ENCODE results near the gene SRMS. TPM values are rescaled to one million over a fixed set of nuclear protein-coding genes. Genes with fewer than 3 reads are reported as not detected.

Gene SRMS
- total and polyA plus RNA-seq, 2 of the 13 experiments (the other 11 are each of a cell fraction or from before 2014, with no cell fraction given), result not detected

DNA sequence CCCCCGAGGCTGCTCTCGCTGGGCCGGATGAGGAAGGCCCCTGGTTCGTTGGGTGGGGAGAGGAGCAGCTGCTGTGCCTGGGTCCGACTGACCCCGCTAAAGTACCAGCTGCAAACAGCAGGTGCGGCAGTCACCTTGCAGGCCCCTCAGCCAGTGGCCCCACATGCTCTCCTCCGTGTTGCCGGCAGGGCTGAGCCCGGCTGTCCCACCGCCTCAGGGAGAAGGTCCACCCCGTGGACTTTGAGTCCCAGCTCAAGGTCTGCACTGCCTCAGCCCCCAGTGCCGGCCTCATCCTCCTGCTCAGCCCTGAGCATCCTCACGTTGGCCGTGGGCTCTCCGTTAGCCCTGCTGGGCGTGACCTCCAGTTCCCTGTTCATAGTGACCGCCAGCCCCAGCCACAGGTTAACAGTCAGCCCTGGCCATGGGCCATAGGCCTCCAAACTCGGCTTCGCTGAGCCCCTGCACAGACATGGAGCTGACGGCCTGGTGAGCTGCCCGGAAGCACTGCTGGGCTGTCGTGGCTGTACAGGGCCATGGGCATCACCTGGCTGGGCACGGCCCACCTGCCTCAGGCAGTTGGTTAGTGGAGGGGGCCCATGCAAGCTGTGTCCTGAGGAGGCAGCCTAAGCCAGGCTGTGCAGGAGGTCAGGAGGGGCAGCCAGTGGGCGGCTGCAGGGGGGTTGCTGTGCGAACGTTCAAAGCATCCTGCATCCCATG, 3.1 kb downstream of the SRMS start (continued):
- TF ChIP-seq, protein P1, sequence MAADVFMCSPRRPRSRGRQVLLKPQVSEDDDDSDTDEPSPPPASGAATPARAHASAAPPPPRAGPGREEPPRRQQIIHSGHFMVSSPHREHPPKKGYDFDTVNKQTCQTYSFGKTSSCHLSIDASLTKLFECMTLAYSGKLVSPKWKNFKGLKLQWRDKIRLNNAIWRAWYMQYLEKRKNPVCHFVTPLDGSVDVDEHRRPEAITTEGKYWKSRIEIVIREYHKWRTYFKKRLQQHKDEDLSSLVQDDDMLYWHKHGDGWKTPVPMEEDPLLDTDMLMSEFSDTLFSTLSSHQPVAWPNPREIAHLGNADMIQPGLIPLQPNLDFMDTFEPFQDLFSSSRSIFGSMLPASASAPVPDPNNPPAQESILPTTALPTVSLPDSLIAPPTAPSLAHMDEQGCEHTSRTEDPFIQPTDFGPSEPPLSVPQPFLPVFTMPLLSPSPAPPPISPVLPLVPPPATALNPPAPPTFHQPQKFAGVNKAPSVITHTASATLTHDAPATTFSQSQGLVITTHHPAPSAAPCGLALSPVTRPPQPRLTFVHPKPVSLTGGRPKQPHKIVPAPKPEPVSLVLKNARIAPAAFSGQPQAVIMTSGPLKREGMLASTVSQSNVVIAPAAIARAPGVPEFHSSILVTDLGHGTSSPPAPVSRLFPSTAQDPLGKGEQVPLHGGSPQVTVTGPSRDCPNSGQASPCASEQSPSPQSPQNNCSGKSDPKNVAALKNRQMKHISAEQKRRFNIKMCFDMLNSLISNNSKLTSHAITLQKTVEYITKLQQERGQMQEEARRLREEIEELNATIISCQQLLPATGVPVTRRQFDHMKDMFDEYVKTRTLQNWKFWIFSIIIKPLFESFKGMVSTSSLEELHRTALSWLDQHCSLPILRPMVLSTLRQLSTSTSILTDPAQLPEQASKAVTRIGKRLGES (CRISPR knock-in tag; IDR thresholded peaks at IDR 0.05; ENCODE audit: borderline replicate concordance), result no peak
- TF ChIP-seq REL (CRISPR knock-in tag; conservative IDR thresholded peaks at IDR 0.05), result no peak
- TF ChIP-seq ARNT (IDR thresholded peaks at IDR 0.05), result no peak
- TF ChIP-seq, protein P2, sequence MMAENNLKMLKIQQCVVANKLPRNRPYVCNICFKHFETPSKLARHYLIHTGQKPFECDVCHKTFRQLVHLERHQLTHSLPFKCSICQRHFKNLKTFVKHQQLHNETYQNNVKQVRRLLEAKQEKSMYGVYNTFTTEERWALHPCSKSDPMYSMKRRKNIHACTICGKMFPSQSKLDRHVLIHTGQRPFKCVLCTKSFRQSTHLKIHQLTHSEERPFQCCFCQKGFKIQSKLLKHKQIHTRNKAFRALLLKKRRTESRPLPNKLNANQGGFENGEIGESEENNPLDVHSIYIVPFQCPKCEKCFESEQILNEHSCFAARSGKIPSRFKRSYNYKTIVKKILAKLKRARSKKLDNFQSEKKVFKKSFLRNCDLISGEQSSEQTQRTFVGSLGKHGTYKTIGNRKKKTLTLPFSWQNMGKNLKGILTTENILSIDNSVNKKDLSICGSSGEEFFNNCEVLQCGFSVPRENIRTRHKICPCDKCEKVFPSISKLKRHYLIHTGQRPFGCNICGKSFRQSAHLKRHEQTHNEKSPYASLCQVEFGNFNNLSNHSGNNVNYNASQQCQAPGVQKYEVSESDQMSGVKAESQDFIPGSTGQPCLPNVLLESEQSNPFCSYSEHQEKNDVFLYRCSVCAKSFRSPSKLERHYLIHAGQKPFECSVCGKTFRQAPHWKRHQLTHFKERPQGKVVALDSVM (CRISPR knock-in tag; IDR thresholded peaks at IDR 0.05), result no peak
- TF ChIP-seq, protein P3, sequence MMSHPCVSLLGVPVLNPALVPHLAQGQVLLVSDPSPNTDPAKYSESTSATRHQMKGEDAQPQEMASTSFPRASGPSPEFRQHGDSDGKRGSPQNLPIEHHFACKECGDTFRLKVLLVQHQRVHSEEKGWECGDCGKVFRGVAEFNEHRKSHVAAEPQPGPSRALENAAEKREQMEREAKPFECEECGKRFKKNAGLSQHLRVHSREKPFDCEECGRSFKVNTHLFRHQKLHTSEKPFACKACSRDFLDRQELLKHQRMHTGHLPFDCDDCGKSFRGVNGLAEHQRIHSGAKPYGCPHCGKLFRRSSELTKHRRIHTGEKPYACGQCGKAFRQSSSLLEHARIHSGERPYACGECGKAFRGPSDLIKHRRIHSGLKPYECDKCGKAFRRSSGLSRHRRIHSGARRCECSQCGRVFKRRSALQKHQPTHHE (CRISPR knock-in tag; IDR thresholded peaks at IDR 0.05; ENCODE audit: borderline replicate concordance), result no peak
- TF ChIP-seq TOPORS (CRISPR knock-in tag; IDR thresholded peaks at IDR 0.05), result 0 out of 2 replicates have a peak, but pooled peaks have one; percentile 33
- TF ChIP-seq ZNF546 (CRISPR knock-in tag; conservative IDR thresholded peaks at IDR 0.05), result no peak; the same call in 1 of the 2 replicates
- no peak for TF ChIP-seq MAFG (CRISPR knock-in tag; IDR thresholded peaks at IDR 0.05)
- TF ChIP-seq, protein P4, sequence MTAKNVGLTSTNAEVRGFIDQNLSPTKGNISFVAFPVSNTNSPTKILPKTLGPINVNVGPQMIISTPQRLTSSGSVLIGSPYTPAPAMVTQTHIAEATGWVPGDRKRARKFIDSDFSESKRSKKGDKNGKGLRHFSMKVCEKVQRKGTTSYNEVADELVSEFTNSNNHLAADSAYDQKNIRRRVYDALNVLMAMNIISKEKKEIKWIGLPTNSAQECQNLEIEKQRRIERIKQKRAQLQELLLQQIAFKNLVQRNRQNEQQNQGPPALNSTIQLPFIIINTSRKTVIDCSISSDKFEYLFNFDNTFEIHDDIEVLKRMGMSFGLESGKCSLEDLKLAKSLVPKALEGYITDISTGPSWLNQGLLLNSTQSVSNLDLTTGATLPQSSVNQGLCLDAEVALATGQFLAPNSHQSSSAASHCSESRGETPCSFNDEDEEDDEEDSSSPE (CRISPR knock-in tag; IDR thresholded peaks at IDR 0.05), result no peak
- TF ChIP-seq CEBPZ (IDR thresholded peaks at IDR 0.05; ENCODE audit: low read length), result no peak
- TF ChIP-seq PHF20 (CRISPR knock-in tag; IDR thresholded peaks at IDR 0.05), result no peak
- no peak for TF ChIP-seq ZNF883 (CRISPR knock-in tag; IDR thresholded peaks at IDR 0.05; ENCODE audit: not compliant biosample characterization)
